ENCODE results near the gene FREM3.
A peak's percentile ranks its signal among the peaks of the same experiment; 100 is the strongest.
"Not testable (repeated sequence)": the region's sequence is repeated elsewhere in the genome, so short reads cannot be mapped to it uniquely, and the experiment has no call there.

Gene FREM3

GRCh38 chr4:143700416-143701352 is at the start of gene FREM3:
TSS of gene FREM3 (minus strand) at chr4:143700675. CDS start at chr4:143700675, 0 bp downstream.
- ATAC-seq, result peak; percentile 33
- H3K27ac Mint-ChIP-seq, result no peak within 1 kb of the TSS
- peak; percentile 6 for DNase-seq
- H3K9me3 Mint-ChIP-seq, result peaks cover 3% of the 10 kb centered on the region
- peaks cover 40% of the 10 kb centered on the region for H3K27me3 Mint-ChIP-seq
- peak within 1 kb of the TSS; percentile 48 for H3K4me3 Mint-ChIP-seq
- no peaks in the 10 kb centered on the region for H3K36me3 Mint-ChIP-seq (ENCODE audit: low read depth)
- peaks cover 5% of the 10 kb centered on the region for H3K4me1 Mint-ChIP-seq

DNA sequence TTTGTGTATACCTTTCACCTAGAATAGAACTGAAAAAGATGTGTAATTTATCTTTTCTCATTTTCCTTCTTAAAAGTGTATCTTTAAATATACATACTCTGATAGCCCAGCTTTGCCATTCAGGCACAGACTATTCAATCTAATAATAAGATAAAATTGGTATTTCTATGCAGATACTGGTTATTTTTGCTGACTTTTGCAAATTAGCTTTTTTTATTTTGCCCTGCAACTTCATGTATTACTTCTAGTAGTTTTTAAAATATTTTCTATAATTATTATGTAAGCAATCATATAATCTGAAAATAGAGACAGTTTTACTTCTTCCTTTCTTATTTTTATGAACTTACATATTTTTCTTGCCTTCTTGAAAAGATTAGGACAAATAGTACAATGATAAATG is 45.4 kb upstream of the FREM3 start:
- Mint-ChIP-seq H3K27me3 (no peaks in the 10 kb centered on the region), H3K4me3 (no peak overlapping the region), H3K27ac (no peak overlapping the region), H3K4me1 (no peaks in the 10 kb centered on the region), H3K9me3 (no peaks in the 10 kb centered on the region), H3K36me3 (ENCODE audit: low read depth) (no peaks in the 10 kb centered on the region)
- DNase-seq (no peak), ATAC-seq (no peak)

GRCh38 chr4:143743591-143743990 is 43.1 kb upstream of the FREM3 start:
- no peaks in the 10 kb centered on the region for H3K36me3 Mint-ChIP-seq (ENCODE audit: low read depth)
- H3K4me3 Mint-ChIP-seq, result no peak overlapping the region
- no peaks in the 10 kb centered on the region for H3K9me3 Mint-ChIP-seq
- DNase-seq, result no peak
- no peaks in the 10 kb centered on the region for H3K4me1 Mint-ChIP-seq
- no peak overlapping the region for H3K27ac Mint-ChIP-seq
- no peak for ATAC-seq
- H3K27me3 Mint-ChIP-seq, result no peaks in the 10 kb centered on the region

DNA sequence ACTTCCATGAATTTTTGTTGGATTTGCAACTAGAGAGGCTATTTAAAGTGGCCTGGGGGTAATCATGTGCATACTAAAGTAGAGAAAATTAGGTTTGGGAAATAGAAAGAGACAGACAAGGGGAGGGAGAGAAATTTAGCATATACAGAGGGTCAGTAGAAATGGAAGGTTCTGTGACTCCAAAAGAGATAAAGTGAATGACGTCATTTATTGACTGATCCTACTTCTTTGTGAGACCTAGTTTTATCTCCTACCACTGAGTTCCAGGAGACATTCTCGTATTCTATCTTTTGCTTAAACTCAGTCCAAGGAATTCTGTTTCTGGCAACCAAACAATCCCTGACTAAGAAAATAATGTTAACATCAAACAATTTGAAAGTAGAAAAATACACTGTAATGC is 42.4 kb upstream of the FREM3 start:
- H3K27me3 Mint-ChIP-seq, result no peaks in the 10 kb centered on the region
- no peak for DNase-seq
- H3K4me3 Mint-ChIP-seq, result no peak overlapping the region
- H3K36me3 Mint-ChIP-seq (ENCODE audit: low read depth), result no peaks in the 10 kb centered on the region
- H3K4me1 Mint-ChIP-seq, result no peaks in the 10 kb centered on the region
- no peak overlapping the region for H3K27ac Mint-ChIP-seq
- no peak for ATAC-seq
- no peaks in the 10 kb centered on the region for H3K9me3 Mint-ChIP-seq

DNA sequence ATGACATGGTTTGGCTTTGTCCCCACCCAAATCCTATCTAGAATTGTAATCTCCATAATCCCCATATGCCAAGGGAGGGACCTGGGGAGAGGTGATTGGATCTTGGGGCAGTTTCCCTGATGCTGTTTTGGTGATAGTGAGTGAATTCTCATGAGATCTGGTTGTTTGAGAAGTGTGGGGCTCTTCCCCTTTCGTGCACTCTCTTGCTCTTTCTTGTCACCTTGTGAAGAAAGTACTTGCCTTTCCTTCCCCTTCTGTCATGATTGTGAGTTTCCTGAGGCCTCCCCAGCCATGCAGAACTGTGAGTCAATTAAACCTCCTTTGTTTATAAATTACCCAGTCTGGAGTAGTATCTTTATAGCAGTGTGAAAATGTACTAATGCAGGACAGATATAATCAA is 36.4 kb upstream of the FREM3 start:
- no peak for ATAC-seq
- H3K27me3 Mint-ChIP-seq, result no peaks in the 10 kb centered on the region
- peaks cover 2% of the 10 kb centered on the region for H3K36me3 Mint-ChIP-seq (ENCODE audit: low read depth)
- H3K4me3 Mint-ChIP-seq, result no peak overlapping the region
- no peak for DNase-seq
- no peak overlapping the region for H3K27ac Mint-ChIP-seq
- H3K9me3 Mint-ChIP-seq, result peaks cover 12% of the 10 kb centered on the region
- no peaks in the 10 kb centered on the region for H3K4me1 Mint-ChIP-seq

GRCh38 chr4:143736061-143736460 is 35.6 kb upstream of the FREM3 start:
- H3K9me3 Mint-ChIP-seq, result peaks cover 12% of the 10 kb centered on the region
- H3K27ac Mint-ChIP-seq; H3K4me1 Mint-ChIP-seq; ATAC-seq; H3K27me3 Mint-ChIP-seq; DNase-seq; H3K4me3 Mint-ChIP-seq; H3K36me3 Mint-ChIP-seq (ENCODE audit: low read depth): not testable (repeated sequence)

GRCh38 chr4:143728166-143728565 is 27.7 kb upstream of the FREM3 start:
- ATAC-seq (no peak), DNase-seq (no peak)
- Mint-ChIP-seq H3K27ac (no peak overlapping the region), H3K36me3 (ENCODE audit: low read depth) (peaks cover 2% of the 10 kb centered on the region), H3K4me1 (no peaks in the 10 kb centered on the region), H3K4me3 (no peak overlapping the region), H3K9me3 (no peaks in the 10 kb centered on the region), H3K27me3 (no peaks in the 10 kb centered on the region)

DNA sequence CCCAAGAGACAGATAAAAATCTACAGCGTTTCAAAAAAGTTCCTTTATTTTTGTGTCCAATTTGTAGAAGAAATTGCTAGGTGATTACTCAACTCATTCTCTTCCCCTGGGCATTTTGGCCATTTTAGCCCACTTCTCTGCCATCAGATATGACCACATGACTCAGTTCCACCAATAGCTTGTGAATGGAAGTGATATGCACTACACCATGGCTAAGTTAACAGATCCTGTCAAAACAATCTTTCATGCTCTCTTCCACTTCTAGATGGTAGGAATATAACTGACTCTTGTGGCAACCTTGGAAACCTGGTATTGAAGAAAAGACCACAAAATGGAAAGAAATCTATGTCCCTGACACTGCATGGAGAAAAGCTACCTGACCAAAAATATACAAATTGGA is 26.2 kb upstream of the FREM3 start:
- H3K36me3 Mint-ChIP-seq (ENCODE audit: low read depth), result peaks cover 2% of the 10 kb centered on the region

DNA sequence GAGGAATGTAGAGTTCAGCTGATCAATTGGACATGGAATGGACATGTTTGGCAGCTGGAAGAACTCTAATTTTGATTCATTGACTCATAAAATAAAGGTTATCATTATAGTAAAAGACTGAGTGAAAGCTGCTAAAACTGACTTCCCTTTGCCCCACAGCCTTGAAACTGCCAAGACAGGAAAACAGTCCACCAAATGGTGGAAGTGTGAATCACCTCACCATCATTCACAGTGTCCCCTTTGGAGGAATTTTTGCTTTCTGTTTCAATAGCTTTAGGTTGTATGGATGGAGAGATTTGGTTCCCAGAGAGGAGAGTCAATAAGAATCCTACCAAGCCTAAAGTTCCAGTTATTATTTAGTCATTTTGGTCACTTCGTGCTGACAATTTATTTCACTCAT is 20.8 kb upstream of the FREM3 start:
- Mint-ChIP-seq H3K4me3 (no peak overlapping the region), H3K4me1 (no peaks in the 10 kb centered on the region), H3K27me3 (no peaks in the 10 kb centered on the region), H3K36me3 (ENCODE audit: low read depth) (peaks cover 3% of the 10 kb centered on the region), H3K27ac (no peak overlapping the region), H3K9me3 (no peaks in the 10 kb centered on the region)
- ATAC-seq (no peak), DNase-seq (no peak)

More for the DNA sequence above, 26.2 kb upstream of the FREM3 start:
- no peaks in the 10 kb centered on the region for H3K4me1 Mint-ChIP-seq
- no peaks in the 10 kb centered on the region for H3K9me3 Mint-ChIP-seq
- no peak for ATAC-seq
- no peak overlapping the region for H3K27ac Mint-ChIP-seq
- H3K4me3 Mint-ChIP-seq, result no peak overlapping the region
- no peaks in the 10 kb centered on the region for H3K27me3 Mint-ChIP-seq
- no peak for DNase-seq

- H3K27ac Mint-ChIP-seq; H3K4me3 Mint-ChIP-seq; H3K36me3 Mint-ChIP-seq (ENCODE audit: low read depth); DNase-seq; H3K27me3 Mint-ChIP-seq; ATAC-seq; H3K4me1 Mint-ChIP-seq; H3K9me3 Mint-ChIP-seq: not testable (repeated sequence)
These were observed 18.3 kb upstream of the FREM3 start for GRCh38 chr4:143718748-143719147.

- DNase-seq (no peak), ATAC-seq (no peak)
- H3K4me1 Mint-ChIP-seq, result no peaks in the 10 kb centered on the region
- no peaks in the 10 kb centered on the region for H3K9me3 Mint-ChIP-seq
- H3K36me3 Mint-ChIP-seq (ENCODE audit: low read depth), result peaks cover 1% of the 10 kb centered on the region
- no peaks in the 10 kb centered on the region for H3K27me3 Mint-ChIP-seq
- no peak overlapping the region for H3K27ac Mint-ChIP-seq
- no peak overlapping the region for H3K4me3 Mint-ChIP-seq
These were observed 13.6 kb upstream of the FREM3 start for GRCh38 chr4:143713955-143714625.

DNA sequence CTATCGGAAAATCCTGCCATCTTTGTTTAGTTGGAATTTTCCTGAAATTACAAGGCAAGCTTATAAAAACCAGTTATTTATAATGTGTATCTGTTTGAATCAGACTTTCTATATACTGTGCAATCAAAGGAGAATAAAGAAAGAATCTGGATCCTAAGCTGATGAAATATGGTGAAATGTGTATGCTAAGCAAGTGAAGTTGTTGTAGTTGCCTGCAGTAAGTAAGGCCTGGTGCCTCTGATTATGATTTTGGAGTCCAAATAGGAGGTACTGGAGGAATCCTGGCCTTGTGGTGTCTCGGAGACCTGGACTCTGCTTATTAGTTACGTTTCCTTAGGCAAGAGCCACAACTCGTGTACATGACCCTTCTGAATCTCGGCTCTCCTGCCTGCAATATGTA is 13.1 kb upstream of the FREM3 start:
- no peak for DNase-seq
- Mint-ChIP-seq H3K36me3 (ENCODE audit: low read depth) (peaks cover 1% of the 10 kb centered on the region), H3K4me1 (no peaks in the 10 kb centered on the region), H3K27ac (no peak overlapping the region), H3K27me3 (no peaks in the 10 kb centered on the region), H3K4me3 (no peak overlapping the region), H3K9me3 (peaks cover 3% of the 10 kb centered on the region)
- no peak for ATAC-seq

- ATAC-seq, result no peak
- DNase-seq, result no peak
- H3K27me3 Mint-ChIP-seq, result peaks cover 3% of the 10 kb centered on the region
These were observed 11.7 kb upstream of the FREM3 start for GRCh38 chr4:143712155-143712550.

GRCh38 chr4:143711543-143712154 is 11.2 kb upstream of the FREM3 start:
- H3K9me3 Mint-ChIP-seq, result peaks cover 7% of the 10 kb centered on the region
- H3K4me1 Mint-ChIP-seq, result no peaks in the 10 kb centered on the region
- no peak overlapping the region for H3K4me3 Mint-ChIP-seq
- H3K27ac Mint-ChIP-seq, result no peak overlapping the region
- peaks cover 5% of the 10 kb centered on the region for H3K27me3 Mint-ChIP-seq
- no peaks in the 10 kb centered on the region for H3K36me3 Mint-ChIP-seq (ENCODE audit: low read depth)
- ATAC-seq (no peak), DNase-seq (no peak)

More at GRCh38 chr4:143712155-143712550, 11.7 kb upstream of the FREM3 start:
- no peaks in the 10 kb centered on the region for H3K4me1 Mint-ChIP-seq
- no peak overlapping the region for H3K4me3 Mint-ChIP-seq
- H3K36me3 Mint-ChIP-seq (ENCODE audit: low read depth), result no peaks in the 10 kb centered on the region
- no peak overlapping the region for H3K27ac Mint-ChIP-seq
- H3K9me3 Mint-ChIP-seq, result peaks cover 4% of the 10 kb centered on the region

- H3K9me3 Mint-ChIP-seq, result peaks cover 3% of the 10 kb centered on the region
- ATAC-seq (no peak), DNase-seq (no peak)
- no peak overlapping the region for H3K27ac Mint-ChIP-seq
- peaks cover 5% of the 10 kb centered on the region for H3K4me1 Mint-ChIP-seq
- H3K27me3 Mint-ChIP-seq, result peaks cover 40% of the 10 kb centered on the region
- H3K36me3 Mint-ChIP-seq (ENCODE audit: low read depth), result no peaks in the 10 kb centered on the region
- peak overlapping the region; percentile 48 for H3K4me3 Mint-ChIP-seq
These were observed 890 bp upstream of the FREM3 start for GRCh38 chr4:143701365-143701764.

Measured in activated naive CD8-positive, alpha-beta T cell treated with anti-CD3 and anti-CD28 coated beads, Interleukin-2, amount 50 U/mL, for 24 hours (primary cell).